ENCODE results near the gene CCNL2.
"Not testable (repeated sequence)": the region's sequence is repeated elsewhere in the genome, so short reads cannot be mapped to it uniquely, and the experiment has no call there.

The CCNL2 gene

GRCh38 chr1:1399187-1399871 is at the start of gene CCNL2:
TSS of gene CCNL2 (minus strand) at chr1:1399335. CDS start at chr1:1399306, 29 bp downstream.
- FAIRE-seq = no peak

DNA sequence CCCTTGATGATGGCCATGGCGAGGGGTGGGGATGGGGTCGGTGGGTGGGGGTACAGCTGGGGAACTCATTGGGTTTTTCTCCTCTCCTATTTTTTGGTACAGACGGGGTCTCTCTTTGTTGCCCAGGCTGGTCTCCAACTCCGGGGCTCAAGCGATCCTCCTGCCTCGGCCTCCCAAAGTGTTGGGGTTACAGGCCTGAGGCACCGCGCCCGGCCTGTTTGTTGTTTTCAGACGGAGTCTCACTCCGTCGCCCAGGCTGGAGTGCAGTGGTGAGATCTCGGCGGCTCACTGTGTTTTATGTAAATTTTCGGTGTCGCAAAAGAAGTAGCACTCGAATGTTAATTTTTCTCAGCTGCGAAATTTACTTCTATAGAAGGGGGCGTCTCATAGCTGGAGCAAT is 47.5 kb upstream of the CCNL2 start:
- not testable (repeated sequence) for FAIRE-seq

GRCh38 chr1:1442069-1442770 is 43.1 kb upstream of the CCNL2 start:
- no peak for FAIRE-seq

DNA sequence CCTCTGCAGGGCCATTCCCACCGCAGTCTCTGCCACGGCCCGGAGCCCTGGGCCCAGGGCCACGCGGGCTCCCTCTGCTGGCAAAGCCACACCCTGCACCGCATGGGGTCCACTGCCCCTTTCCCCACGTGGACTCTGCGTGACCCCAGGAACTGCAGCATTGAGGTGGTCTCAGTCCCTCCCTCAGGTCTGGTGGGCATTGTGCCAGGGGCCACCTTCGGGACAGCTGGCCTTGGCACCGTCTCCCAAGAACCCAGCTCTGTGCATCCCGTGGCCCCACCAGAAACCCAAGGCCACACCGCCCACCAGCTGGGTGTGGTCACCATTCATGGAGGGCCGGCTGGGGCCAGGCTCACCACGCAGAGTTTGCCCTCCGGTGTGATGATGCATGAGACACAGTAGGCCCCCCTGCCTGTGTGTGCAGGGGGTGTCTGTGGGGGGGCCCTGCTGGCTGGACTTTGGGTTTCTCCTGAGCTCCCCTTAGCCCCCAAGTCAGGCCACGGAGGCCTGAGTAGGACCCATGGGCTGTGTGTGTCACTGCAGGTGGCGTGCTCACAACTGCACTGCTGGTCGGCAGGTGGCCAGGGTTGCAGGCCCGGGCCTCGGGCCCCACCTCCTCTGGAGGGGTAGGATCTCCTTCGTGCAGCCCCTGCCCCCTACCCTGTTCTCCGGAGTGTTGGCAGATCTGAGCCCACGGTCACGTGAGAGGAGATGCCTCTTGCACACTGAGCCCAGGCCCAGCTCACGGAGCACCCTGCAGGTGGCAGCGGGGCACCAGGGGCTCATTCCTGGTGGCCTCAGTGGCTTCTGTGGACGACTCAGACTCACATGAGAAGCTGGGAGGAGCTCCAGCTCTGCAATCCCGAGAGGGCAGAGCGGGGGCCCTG is 42.1 kb upstream of the CCNL2 start:
- FAIRE-seq = no peak

GRCh38 chr1:1440262-1441001 is 41.3 kb upstream of the CCNL2 start:
- FAIRE-seq = no peak

- FAIRE-seq = no peak
Observed at GRCh38 chr1:1439546-1440261, 40.6 kb upstream of the CCNL2 start.

DNA sequence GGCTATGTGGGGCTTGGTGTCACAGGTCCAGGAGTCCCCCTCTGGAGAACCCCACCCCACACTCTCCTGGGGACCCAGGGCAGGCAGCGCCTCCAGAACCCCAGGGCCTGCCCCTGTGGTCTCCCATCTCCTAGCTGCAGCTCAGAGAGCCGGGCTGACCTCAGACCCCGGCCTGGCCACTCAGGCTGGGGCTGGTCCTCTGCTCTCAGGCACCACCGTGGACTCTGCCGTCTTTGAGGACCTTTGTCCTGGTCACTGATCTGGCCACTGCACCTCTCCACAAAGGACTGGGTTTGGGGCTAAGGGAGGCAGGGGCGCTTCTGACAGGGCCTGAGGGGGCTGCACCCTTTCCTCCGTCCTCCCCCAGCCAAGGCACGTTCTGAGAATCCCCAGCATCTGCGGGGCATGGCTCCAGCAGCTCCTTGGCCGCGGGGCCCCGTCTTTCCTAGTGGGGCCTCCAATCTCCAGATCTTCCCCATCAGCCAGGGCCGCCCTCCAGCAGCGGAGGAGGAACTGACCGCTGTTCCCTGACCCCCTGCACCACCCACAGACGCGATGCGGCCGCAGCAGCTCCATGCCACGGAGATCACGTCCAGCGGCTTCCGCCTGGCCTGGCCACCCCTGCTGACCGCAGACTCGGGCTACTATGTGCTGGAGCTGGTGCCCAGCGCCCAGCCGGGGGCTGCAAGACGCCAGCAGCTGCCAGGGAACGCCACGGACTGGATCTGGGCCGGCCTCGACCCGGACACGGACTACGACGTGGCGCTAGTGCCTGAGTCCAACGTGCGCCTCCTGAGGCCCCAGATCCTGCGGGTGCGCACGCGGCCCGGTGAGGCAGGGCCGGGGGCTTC is 39.6 kb upstream of the CCNL2 start:
- FAIRE-seq = no peak

- no peak for FAIRE-seq
Observed at GRCh38 chr1:1437904-1438376, 38.8 kb upstream of the CCNL2 start.

DNA sequence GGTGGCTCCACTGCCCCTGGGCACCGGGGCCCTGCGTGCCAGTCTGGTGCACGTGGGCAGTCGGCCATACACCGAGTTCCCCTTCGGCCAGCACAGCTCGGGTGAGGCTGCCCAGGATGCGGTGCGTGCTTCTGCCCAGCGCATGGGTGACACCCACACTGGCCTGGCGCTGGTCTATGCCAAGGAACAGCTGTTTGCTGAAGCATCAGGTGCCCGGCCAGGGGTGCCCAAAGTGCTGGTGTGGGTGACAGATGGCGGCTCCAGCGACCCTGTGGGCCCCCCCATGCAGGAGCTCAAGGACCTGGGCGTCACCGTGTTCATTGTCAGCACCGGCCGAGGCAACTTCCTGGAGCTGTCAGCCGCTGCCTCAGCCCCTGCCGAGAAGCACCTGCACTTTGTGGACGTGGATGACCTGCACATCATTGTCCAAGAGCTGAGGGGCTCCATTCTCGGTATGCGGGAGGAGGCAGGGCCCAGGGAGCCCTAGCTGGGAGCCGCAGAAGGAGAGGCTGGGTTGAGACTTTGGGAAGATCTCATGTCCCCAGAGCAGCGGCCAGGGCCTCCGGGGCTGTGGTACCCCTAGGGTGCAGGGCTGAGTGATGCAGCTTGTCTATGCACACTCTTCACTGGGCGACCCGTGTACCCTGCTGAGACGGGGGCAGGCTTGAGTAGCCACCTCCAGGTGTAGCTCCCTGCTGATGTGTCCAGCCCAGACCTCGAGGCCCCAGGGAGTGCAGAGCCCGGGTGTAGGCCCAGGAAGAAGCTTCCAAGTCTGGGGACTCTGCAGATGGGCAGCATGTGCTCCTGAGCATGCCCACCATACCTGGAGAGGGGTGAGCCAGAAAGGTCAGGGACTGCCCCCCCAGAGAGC is 38.1 kb upstream of the CCNL2 start:
- FAIRE-seq = no peak

GRCh38 chr1:1436630-1437032 is 37.5 kb upstream of the CCNL2 start:
- FAIRE-seq = no peak

GRCh38 chr1:1435911-1436629 is 36.9 kb upstream of the CCNL2 start:
- no peak for FAIRE-seq

DNA sequence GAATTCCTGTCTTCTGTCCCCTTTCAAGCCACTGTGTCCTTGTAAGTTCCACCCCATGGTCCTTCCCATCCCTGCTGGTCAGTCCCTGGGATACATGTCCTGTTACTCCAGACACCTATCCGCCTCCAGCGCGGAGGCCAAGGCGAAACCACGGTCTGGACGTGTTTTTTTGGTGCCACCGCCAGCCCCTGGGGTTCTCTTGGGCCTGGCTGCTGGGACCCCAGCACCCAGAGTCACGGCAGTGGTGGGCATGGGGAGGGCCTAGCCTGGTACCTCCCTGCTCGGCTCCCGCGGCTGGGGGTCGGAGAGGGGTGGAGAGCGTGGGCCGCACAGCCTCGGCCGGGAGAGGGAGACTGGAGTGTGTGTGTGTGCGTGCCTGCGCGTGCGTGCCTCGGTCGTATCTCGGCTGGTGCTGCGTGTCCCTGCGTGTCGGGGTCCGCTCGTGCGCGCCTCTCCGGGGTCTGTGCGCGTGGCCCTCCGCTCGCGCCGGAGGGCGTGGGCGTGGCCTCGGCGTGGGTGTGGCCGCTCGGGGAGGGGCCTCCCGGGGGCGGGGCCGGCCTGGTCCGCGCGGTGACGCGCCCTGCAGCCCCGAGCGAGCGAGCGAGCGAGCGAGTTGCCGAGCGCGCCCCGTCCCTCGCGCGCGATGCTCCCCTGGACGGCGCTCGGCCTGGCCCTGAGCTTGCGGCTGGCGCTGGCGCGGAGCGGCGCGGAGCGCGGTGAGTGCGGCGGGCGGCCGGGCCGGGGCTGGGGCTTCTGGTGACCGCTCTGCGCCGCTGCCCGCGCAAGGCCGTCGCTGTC is 36.2 kb upstream of the CCNL2 start, which contains the start of gene VWA1:
Gene VWA1 (plus strand): TSS at position 585 of the 798 bp plus-strand sequence. CDS start 59 bp downstream, at position 644.
- no peak for FAIRE-seq

DNA sequence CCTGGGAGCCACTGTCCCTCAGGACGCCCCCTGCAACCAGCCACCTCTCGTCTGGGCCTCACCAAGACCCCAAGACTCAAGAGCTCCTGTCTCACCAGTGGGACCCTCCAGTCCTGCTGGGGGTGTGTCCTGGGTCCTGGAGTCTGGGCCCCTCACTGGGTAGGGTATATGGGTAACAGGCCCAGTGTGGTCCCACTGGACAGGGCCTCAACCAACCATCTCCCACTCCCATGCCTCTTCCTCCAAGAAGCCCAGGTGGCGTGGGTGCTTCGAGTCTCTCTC is 35.6 kb upstream of the CCNL2 start:
- FAIRE-seq = no peak

DNA sequence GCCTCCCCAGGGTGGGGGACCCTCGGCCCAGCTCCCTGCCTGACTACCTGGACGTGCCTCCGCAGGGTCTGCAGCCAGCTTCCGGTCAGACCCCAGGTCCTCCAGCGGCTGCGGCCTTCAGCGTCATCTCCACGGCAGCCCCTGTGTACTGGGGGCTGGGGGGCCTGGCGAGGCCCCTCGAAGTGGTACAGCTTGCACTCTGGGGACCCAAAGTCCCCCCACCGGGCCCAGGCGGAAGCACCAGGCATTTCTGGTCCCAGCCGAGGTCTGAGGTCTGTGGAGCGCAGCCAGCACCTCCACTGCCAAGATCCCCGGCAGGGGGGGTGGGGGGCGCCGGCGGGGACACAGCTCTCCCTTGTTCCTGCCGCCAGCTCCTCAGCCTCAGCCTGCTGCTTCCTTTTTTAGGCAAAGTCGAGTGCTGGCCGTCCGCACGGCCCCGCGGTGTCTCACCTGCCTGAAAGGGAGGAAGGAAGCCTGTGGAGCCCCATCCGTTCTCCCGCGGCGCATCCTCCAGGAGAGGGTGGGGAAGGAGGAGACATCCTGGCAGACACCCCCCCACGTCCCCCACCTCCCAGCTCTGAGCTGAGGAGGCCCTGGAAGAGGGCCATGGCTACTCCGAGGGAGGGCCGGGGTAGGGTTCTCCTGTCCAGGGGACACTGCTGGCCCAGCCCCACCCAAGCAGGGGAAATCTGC is 35.1 kb upstream of the CCNL2 start:
- FAIRE-seq = no peak

- FAIRE-seq = no peak
Observed at GRCh38 chr1:1433804-1434130, 34.6 kb upstream of the CCNL2 start.

DNA sequence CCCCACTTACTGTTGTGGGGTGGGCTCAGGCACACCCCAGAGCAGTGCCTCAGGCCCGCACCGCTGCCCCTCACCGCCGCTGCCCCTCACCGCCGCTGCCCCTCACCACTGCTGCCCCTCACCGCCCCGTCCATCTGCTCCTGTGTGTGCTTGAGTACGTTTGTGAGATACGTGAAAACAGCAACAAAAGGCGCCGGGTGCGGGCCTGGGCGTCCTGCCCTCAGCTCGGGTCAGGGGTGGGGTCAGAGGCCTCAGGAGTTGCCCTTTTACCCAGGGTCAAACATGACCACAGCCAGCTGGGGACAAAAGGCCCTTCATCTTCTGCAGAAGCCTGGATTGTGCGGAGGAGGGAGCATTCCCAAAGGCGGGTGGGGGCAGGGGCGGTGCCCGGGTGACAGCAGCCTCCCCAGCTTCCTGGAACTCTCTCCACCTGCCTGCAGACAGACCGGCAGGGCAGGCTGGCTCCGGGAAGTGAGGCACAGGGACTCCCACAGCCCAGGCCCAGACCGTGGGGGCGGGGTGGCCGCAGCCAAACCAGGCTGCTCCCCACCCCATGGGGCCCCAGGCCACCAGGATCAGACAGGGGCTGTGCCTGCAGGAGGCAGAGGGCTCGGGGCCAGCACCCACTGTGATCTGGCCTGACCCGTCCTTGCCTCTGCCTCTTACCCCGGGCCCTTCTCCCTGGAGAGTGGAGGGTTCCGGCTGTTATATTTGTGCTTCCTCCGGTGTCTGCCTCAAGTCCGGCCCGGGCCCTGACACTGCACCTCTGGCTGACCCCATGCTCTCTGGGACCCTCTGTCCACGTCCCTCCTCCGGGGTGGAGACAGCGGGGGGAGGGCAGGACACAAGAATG is 34.0 kb upstream of the CCNL2 start:
- no peak for FAIRE-seq
